MM.1S (cell line): ENCODE measurements around the gene UBAC2.

Source experiments
- DNase-seq: peaks from one replicate; pipeline ENCODE4 v3.0.0-alpha.2; 2015
- H2AFZ ChIP-seq: fragments of 300-600 bp; sonication (generic); 2 replicates; pipeline ENCODE4 v1.6.0; 2016; ENCODE audit warnings: antibody characterized with exemption, low read length
- H3F3A ChIP-seq: fragments of 300-600 bp; sonication (generic); 2 replicates; pipeline ENCODE4 v1.6.1; 2016; ENCODE audit warnings: mild to moderate bottlenecking, antibody characterized with exemption, low read length, moderate library complexity, mixed read lengths; ENCODE audit not compliant: insufficient read depth
- H3K27ac ChIP-seq: fragments of 300-600 bp; sonication (generic); 2 replicates; pipeline ENCODE4 v1.5.1; 2016; ENCODE audit warnings: mild to moderate bottlenecking, low read length
- H3K27me3 ChIP-seq: fragments of 300-600 bp; sonication (generic); replicated peaks from 2 replicates; pipeline ENCODE4 v1.6.0; 2016; ENCODE audit warnings: low read length; ENCODE audit not compliant: insufficient read depth
- H3K36me3 ChIP-seq: fragments of 300-600 bp; sonication (generic); replicated peaks from 2 replicates; pipeline ENCODE4 v1.6.1; 2016; ENCODE audit warnings: mild to moderate bottlenecking, low read length, mixed read lengths; ENCODE audit not compliant: insufficient read depth
- H3K4me1 ChIP-seq: fragments of 300-600 bp; sonication (generic); 2 replicates; pipeline ENCODE4 v1.6.1; 2016; ENCODE audit warnings: low read length, mixed read lengths
- H3K4me2 ChIP-seq: fragments of 300-600 bp; sonication (generic); 2 replicates; pipeline ENCODE4 v1.6.0; 2016; ENCODE audit warnings: low read depth, low read length
- H3K4me3 ChIP-seq: fragments of 300-600 bp; sonication (generic); 2 replicates; pipeline ENCODE4 v1.5.1; 2016; ENCODE audit warnings: low read length, mixed read lengths
- H3K79me2 ChIP-seq: fragments of 300-600 bp; sonication (generic); 2 replicates; pipeline ENCODE4 v1.6.1; 2016; ENCODE audit warnings: mixed run types, low read length, mixed read lengths
- H3K9ac ChIP-seq: fragments of 300-600 bp; sonication (generic); 2 replicates; pipeline ENCODE4 v1.6.1; 2016; ENCODE audit warnings: low read length, mixed read lengths
- H3K9me2 ChIP-seq: fragments of 300-600 bp; sonication (generic); replicated peaks from 2 replicates; pipeline ENCODE4 v1.6.1; 2016; ENCODE audit warnings: mild to moderate bottlenecking, low read length, mixed read lengths; ENCODE audit not compliant: insufficient read depth
- H3K9me3 ChIP-seq: fragments of 300-600 bp; sonication (generic); replicated peaks from 2 replicates; pipeline ENCODE4 v1.6.1; 2016; ENCODE audit warnings: mild to moderate bottlenecking, low read length, mixed read lengths; ENCODE audit not compliant: insufficient read depth
- H4K20me1 ChIP-seq: fragments of 300-600 bp; sonication (generic); 2 replicates; pipeline ENCODE4 v1.6.1; 2016; ENCODE audit warnings: mild to moderate bottlenecking, low read length, moderate library complexity, mixed read lengths; ENCODE audit not compliant: insufficient read depth
- CTCF ChIP-seq: fragments of 300-600 bp; sonication (generic); IDR thresholded peaks from 2 replicates; pipeline ENCODE4 v1.5.1; 2016; ENCODE audit warnings: antibody characterized with exemption, low read length, mixed read lengths
- EZH2 ChIP-seq: fragments of 300-600 bp; sonication (generic); optimal IDR thresholded peaks from 2 replicates; pipeline ENCODE3; 2017; ENCODE audit warnings: low read depth, mild to moderate bottlenecking, antibody characterized with exemption, low read length, mixed read lengths
- EZH2phosphoT487 ChIP-seq: fragments of 300-600 bp; sonication (generic); IDR thresholded peaks from 2 replicates; pipeline ENCODE4 v1.6.1; 2018; ENCODE audit warnings: antibody characterized with exemption, low read length

UBAC2 gene

GRCh38 chr13:99182439-99182838 lies 18.2 kb upstream of the UBAC2 start:
- DNase-seq = no peak

GRCh38 chr13:99185606-99186005 lies 15.0 kb upstream of the UBAC2 start:
- no peaks in the 10 kb centered on the region for H3K9me2 ChIP-seq
- no peaks in the 10 kb centered on the region for H4K20me1 ChIP-seq
- no peak for TF ChIP-seq EZH2
- no peak for TF ChIP-seq EZH2phosphoT487
- TF ChIP-seq CTCF = no peak
- H3K27ac ChIP-seq = no peak overlapping the region
- no peaks in the 10 kb centered on the region for H3K4me1 ChIP-seq
- H3K9ac ChIP-seq = no peak overlapping the region
- H3K36me3 ChIP-seq = no peaks in the 10 kb centered on the region
- H2AFZ ChIP-seq = no peak overlapping the region
- H3K27me3 ChIP-seq = 0 out of 2 replicates have a peak, but pooled peaks cover 5% of the 10 kb centered on the region
- no peak overlapping the region for H3K4me2 ChIP-seq
- H3K9me3 ChIP-seq = no peaks in the 10 kb centered on the region
- DNase-seq = no peak
- H3K4me3 ChIP-seq = no peak overlapping the region
- H3F3A ChIP-seq = no peaks in the 10 kb centered on the region
- no peaks in the 10 kb centered on the region for H3K79me2 ChIP-seq

More at GRCh38 chr13:99182439-99182838, 18.2 kb upstream of the UBAC2 start:
- H3K79me2 ChIP-seq = no peaks in the 10 kb centered on the region
- TF ChIP-seq EZH2phosphoT487 (no peak), CTCF (no peak), EZH2 (no peak)
- no peaks in the 10 kb centered on the region for H3K9me3 ChIP-seq
- no peak overlapping the region for H3K27ac ChIP-seq
- H4K20me1 ChIP-seq = no peaks in the 10 kb centered on the region
- H3K9me2 ChIP-seq = no peaks in the 10 kb centered on the region
- H3K36me3 ChIP-seq = no peaks in the 10 kb centered on the region
- H2AFZ ChIP-seq = no peak overlapping the region
- H3K27me3 ChIP-seq = peaks cover 22% of the 10 kb centered on the region; the same call in 1 of the 2 replicates
- H3K4me2 ChIP-seq = no peak overlapping the region
- H3F3A ChIP-seq = no peaks in the 10 kb centered on the region
- H3K4me1 ChIP-seq = no peaks in the 10 kb centered on the region
- H3K4me3 ChIP-seq = no peak overlapping the region
- no peak overlapping the region for H3K9ac ChIP-seq

GRCh38 chr13:99190147-99190985 lies 10.3 kb upstream of the UBAC2 start:
- Histone ChIP-seq H3K36me3 (no peaks in the 10 kb centered on the region), H3K4me3 (no peak overlapping the region), H3K79me2 (no peaks in the 10 kb centered on the region), H3K27ac (no peak overlapping the region), H2AFZ (no peak overlapping the region), H3F3A (no peaks in the 10 kb centered on the region), H3K9me2 (no peaks in the 10 kb centered on the region), H3K27me3 (no peaks in the 10 kb centered on the region), H3K9ac (no peak overlapping the region), H3K9me3 (no peaks in the 10 kb centered on the region), H3K4me2 (no peak overlapping the region), H3K4me1 (peaks cover 8% of the 10 kb centered on the region), H4K20me1 (no peaks in the 10 kb centered on the region)
- TF ChIP-seq CTCF = no peak
- DNase-seq = no peak
